Stimulated activated CD4-positive, alpha-beta T cell treated with anti-CD3 and anti-CD28 coated beads, Interleukin-15, amount 100 ng/mL, for 24 hours (primary cell): Measurements from ENCODE around the gene TIMM23.
"Not testable (repeated sequence)": the region's sequence is repeated elsewhere in the genome, so short reads cannot be mapped to it uniquely, and the experiment has no call there.

Source experiments
- DNase-seq: peaks from one replicate; pipeline ENCODE4 v3.0.0-alpha.2; 2020

Gene TIMM23

GRCh38 chr10:45972106-45972812 is at the start of gene TIMM23:
TIMM23 (plus strand) TSS chr10:45972489; CDS start chr10:45972625, 136 bp downstream.
- DNase-seq, result peak; percentile 90

DNA sequence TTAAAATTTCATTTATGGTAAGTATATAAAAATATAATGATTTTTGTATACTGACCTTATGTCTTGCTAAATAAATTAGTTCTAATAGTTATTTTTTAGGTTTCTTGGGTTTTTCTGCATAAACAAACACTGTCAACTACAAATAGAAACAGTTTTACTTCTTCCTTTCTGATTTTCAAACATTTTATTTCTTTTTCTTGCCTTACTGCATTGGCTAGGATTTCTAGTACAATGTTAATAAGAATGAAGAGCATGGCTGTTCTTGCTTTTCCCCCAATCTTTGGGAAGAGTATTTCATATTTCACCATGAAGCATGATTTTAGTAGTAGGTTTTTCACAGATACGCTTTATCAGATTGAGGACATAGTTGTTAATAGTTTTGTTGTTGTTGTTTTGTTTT is 45.5 kb upstream of the TIMM23 start:
- not testable (repeated sequence) for DNase-seq

DNA sequence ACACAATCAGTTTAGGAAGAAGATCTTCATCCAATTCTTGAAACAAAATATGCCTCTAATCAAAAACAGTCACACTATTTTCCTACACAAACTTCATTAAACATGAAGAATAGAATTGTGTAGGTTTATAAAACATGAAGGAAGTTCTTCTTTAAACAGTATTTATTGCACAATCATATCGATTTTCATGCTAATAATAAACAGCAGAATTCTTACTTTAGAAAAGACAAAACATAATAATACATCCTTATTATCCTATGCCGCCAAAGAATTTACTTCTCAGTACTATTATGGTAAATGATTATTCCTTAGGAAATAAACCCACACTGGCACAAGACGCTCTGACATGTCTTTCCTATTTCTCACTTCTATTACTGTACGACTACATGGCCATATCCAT is 41.0 kb upstream of the TIMM23 start:
- DNase-seq, result not testable (repeated sequence)

- not testable (repeated sequence) for DNase-seq
Measured at GRCh38 chr10:45934788-45935187, 37.5 kb upstream of the TIMM23 start.

- not testable (repeated sequence) for DNase-seq
Measured at GRCh38 chr10:45939176-45939697, 33.1 kb upstream of the TIMM23 start.

DNA sequence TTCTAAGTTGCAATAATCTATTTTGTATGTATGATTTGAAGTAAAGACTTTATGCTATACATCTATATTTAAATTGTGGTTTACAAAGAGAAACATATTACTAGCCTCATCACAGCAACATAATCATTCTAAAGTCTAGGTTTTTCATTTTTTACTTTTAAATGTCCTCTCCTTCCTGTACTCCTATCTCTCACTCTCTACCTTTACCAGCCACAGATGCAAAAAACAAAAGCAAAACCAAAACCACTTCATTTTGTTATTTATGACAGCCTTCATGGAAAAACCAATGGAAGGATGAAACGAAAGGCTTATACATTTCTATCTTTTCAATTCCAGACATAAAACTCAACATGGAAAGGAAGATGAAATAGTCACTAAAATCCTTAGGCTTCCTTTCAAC is 31.1 kb upstream of the TIMM23 start:
- not testable (repeated sequence) for DNase-seq

DNA sequence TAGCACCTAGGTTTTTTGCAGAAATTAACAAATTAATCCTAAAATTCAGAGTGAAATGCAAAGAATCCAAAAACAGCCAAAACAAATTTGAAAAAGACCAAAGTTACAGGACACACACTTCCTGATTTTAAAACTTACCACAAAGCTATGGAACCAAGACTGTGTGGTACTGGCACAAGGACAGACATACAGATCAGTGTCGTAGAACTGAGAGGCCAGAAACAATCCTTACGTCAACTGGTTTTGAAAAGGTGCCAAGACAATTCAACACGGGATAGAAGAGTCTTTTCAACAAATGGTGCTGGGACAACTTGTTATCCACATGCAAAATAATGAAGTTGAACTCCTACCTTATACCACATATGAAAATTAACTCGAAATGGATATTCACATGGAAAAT is 26.8 kb upstream of the TIMM23 start:
- DNase-seq, result not testable (repeated sequence)

- not testable (repeated sequence) for DNase-seq
Measured at GRCh38 chr10:45947363-45947762, 24.9 kb upstream of the TIMM23 start.

DNA sequence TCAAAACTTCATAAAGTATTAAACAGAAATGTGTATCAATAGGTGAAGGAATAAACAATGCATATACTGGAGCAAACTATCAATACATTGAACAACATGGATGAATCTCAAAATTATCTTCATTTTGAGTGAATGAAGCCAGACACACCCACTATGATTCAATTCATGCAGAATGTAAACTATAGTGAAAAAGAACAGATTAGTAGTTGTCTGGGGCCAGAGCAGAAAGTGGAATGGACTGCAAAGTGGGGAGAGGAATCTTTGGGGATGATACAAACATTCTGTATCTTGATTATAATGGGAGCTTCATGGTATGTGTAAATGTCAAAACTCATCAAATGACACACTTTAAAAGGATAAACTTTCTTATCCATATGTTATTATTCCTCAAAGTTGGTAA is 23.5 kb upstream of the TIMM23 start:
- DNase-seq, result not testable (repeated sequence)

DNA sequence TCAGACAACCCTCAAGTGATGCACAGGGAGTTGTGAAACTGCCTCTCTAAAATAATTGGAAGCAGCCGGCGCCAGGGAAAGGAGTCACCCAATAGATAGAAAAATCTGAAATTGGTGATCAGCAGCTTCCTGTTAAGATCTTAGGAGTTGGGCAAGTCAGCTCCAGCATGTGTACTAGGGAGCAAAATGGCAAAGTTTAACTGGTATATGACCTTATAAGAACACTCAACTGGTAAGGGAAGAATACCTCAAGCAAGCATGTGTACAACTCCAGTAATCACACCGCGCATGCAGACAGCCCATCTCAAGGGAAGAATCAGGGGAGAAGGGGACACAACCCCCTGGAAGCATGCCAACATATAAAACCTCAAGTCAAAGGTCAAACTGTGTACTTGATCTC is 17.9 kb upstream of the TIMM23 start:
- DNase-seq, result not testable (repeated sequence)

GRCh38 chr10:45956634-45957033 is 15.7 kb upstream of the TIMM23 start:
- not testable (repeated sequence) for DNase-seq

DNA sequence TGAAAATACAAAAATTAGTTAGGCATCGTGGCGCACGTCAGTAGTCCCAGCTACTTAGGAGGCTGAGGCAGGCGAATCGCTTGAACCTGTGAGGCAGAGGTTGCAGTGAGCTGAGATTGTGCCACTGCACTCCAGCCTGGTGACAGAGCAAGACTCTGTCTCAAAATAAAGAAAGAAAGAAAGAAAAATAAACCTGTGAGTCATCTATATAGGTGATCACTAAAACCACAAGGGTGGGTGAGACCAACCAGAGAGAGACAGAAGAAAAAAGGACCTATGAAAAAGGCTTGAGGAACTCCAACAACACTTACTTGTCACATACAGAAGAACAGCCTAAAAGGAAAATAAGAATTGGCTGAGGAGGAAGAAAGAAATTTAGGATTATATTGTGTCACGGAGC is 14.4 kb upstream of the TIMM23 start:
- DNase-seq, result not testable (repeated sequence)

GRCh38 chr10:45962686-45963452 is 9.4 kb upstream of the TIMM23 start:
- not testable (repeated sequence) for DNase-seq

DNA sequence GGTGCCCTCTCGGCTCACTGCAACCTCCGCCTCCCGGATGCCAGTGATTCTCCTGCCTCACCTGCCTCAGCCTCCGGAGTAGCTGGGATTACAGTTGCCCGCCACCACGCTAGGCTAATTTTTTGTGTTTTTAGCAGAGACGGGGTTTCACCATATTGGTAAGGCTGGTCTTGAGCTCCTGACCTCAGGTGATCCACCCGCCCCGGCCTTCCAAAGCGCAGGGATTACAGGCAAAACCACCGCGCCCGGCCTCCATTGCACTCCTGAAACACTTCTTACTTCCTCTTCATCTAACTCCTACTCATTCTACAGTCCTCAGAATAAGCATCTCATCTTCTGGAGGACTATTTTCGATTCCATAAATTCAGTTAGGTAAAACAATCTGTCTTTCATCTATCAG is 1.3 kb upstream of the TIMM23 start:
- DNase-seq, result not testable (repeated sequence)

GRCh38 chr10:45971742-45972105 is 565 bp upstream of the TIMM23 start:
- DNase-seq, result not testable (repeated sequence)

DNA sequence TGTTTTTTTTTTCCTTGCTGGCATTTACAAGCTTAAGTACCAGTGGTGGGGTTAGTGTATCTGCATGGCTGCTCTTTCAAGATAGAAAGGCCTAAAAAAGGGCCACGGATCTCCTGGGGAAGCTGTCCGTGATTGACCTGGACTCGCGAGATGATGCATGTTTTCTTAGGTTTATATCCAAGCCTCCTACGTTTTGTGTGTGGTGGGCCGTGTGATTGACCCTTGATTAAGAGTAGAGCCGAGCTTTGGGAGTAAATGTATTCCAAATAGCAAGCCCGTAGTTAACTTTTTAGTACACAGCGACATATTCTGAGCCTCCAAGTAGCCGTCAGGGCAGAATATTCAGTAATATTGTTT is 502 bp downstream of the TIMM23 start:
- DNase-seq, result not testable (repeated sequence)

GRCh38 chr10:45974041-45974440 is 1.8 kb downstream of the TIMM23 start:
- DNase-seq, result not testable (repeated sequence)

- DNase-seq, result not testable (repeated sequence)
Measured at GRCh38 chr10:45978554-45978953, 6.3 kb downstream of the TIMM23 start.

DNA sequence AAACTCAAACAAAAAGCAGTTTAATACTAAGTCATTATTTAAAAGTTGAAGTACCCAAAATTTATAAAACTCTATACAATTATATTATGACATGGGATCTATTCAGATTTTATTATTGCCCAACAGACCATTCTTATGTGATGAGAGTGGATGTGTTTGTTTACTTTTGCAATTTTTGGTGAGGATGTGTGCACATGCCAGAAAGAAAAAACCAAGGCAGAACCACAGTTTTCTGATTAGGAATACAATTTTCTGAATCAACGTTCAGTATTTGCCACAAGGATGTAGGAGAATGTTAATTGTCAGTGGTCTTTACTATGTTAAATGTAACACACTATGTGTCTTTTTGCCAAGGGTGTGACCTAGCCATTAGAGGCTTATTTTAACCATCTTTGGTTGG is 9.1 kb downstream of the TIMM23 start:
- DNase-seq, result not testable (repeated sequence)

DNA sequence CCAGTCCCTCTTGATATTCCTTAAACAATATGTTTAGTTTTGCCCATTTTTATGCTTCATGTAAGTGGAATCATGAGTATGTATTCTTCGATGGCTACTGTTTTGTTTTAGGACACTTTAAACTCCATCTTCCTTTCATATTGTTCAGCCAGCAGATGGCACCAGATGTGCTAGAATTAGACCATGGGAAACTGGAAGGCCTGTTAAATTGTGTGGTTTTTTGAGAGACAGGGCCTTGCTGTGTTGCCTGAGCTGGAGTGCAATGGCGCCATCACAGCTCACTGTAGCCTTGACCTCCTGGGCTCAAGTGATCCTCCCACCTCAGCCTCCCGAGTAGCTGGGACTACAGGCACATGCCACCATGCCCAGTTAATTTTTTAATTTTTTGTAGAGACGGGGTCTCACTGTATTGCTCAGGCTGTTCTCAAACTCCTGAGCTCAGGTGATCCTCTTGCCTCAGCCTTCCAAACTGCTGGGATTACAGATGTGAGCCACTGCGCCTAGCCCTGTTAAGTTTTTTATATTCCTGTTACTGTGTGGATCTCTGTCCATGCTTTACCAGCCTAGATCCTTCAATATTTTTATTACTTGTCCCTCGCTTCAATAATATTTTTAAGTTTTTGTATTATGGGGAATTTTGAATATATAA is 11.4 kb downstream of the TIMM23 start:
- peak; percentile 25 for DNase-seq

DNA sequence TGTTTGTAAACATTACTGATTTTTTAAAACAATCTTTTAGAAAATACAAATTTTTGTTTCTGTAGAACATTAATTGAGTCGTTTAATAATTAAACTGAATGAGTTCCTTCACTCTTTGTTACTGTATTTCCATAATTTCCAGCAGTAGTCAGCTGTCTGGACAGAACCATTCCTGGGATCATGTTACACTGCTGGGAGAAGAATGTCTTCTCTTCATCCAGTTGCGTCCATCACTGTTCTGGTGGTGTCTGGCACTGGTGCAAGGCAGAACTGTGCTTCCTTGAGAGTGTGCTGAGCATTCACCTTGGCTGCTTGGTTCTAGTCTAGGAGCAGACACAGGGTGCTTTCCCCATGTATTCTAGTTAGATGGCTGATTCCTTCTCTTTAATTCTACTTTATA is 12.2 kb downstream of the TIMM23 start:
- DNase-seq, result not testable (repeated sequence)

GRCh38 chr10:45985590-45985989 is 13.3 kb downstream of the TIMM23 start:
- DNase-seq, result not testable (repeated sequence)

DNA sequence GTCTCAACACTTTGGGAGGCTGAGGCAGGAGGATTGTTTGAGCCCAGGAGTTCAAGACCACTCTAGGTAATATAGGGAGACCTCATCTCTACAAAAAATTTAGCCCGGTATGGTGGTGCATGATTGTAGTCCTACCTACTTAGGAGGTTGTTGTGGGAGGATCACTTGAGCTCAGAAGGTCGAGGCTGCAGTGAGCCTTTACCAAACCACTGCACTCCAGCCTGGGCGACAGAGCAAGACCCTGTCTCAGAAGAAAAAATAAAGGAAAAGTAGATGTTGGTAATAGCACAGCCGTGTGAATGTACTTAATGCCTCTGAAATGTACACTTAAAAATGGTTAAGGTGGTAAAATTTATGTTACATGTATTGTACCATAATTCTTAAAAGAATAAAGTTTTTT is 25.3 kb downstream of the TIMM23 start:
- no peak for DNase-seq
